ENCODE measurements around the gene SYPL1. TPM values are rescaled to one million over a fixed set of nuclear protein-coding genes. Genes with fewer than 3 reads are reported as not detected.

Gene SYPL1
- total and polyA plus RNA-seq, 9 of the 15 experiments (the other 6 are each of a cell fraction or from before 2014, with no cell fraction given) = 23.8 to 214 (median 70.2) TPM

DNA sequence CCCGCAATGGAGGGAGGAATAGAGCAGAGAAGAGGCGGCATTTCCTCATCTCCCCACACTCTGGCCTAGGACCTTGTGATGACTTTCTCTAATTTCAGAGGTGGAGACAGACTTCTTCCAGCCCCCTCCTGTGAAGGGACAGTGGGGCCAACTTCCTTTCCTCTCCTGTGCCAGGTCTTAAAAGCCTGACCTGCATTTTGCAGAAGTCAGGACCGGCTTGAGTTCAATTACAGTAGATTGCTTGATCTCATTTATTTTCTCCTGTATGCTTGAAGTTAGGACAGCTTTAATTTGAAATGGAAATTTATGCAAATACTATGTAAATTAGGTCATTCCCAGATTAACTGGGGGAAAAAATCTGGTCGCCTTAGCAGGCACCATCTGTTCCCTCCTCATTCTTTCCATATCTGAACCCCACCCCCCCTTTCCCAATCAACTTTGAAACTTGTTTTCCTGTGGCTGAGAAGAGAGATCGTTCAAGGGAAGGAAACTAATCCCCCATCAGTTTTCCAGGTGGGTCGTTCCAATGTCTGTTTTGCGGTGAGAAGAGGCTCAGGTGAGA lies 57.1 kb downstream of the SYPL1 start (continued):
- TF ChIP-seq MEIS2 (IDR thresholded peaks at IDR 0.05; ENCODE audit: partially characterized antibody) (no peak), SNRNP70 (optimal IDR thresholded peaks at IDR 0.05; ENCODE audit: low read depth, low read length) (no peak), HMG20B (CRISPR knock-in tag; IDR thresholded peaks at IDR 0.05) (no peak), NBN (IDR thresholded peaks at IDR 0.05; ENCODE audit: low read depth) (no peak), TAF7 (tag; IDR thresholded peaks at IDR 0.05) (no peak), SIX5 (IDR thresholded peaks at IDR 0.05; ENCODE audit: borderline replicate concordance in 1 of 2, insufficient read depth in 1 of 2, low read depth in 1 of 2, low read length in 2 of 2) (no peak), POLR2AphosphoS5 (IDR thresholded peaks at IDR 0.05; ENCODE audit: control insufficient read depth, insufficient read depth, low read depth, low read length) (no peak)
- TF ChIP-seq, protein P1, sequence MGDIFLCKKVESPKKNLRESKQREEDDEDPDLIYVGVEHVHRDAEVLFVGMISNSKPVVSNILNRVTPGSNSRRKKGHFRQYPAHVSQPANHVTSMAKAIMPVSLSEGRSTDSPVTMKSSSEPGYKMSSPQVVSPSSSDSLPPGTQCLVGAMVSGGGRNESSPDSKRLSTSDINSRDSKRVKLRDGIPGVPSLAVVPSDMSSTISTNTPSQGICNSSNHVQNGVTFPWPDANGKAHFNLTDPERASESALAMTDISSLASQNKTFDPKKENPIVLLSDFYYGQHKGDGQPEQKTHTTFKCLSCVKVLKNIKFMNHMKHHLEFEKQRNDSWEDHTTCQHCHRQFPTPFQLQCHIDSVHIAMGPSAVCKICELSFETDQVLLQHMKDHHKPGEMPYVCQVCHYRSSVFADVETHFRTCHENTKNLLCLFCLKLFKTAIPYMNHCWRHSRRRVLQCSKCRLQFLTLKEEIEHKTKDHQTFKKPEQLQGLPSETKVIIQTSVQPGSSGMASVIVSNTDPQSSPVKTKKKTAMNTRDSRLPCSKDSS (IDR thresholded peaks at IDR 0.05; ENCODE audit: low read depth, partially characterized antibody) = no peak
- TF ChIP-seq, protein P2, sequence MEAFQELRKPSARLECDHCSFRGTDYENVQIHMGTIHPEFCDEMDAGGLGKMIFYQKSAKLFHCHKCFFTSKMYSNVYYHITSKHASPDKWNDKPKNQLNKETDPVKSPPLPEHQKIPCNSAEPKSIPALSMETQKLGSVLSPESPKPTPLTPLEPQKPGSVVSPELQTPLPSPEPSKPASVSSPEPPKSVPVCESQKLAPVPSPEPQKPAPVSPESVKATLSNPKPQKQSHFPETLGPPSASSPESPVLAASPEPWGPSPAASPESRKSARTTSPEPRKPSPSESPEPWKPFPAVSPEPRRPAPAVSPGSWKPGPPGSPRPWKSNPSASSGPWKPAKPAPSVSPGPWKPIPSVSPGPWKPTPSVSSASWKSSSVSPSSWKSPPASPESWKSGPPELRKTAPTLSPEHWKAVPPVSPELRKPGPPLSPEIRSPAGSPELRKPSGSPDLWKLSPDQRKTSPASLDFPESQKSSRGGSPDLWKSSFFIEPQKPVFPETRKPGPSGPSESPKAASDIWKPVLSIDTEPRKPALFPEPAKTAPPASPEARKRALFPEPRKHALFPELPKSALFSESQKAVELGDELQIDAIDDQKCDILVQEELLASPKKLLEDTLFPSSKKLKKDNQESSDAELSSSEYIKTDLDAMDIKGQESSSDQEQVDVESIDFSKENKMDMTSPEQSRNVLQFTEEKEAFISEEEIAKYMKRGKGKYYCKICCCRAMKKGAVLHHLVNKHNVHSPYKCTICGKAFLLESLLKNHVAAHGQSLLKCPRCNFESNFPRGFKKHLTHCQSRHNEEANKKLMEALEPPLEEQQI (IDR thresholded peaks at IDR 0.05) = no peak

Measured in K562 (cell line).